Ascending aorta (tissue), 2 donors: ENCODE data around the gene TUBB4B. TPM values are rescaled to one million over a fixed set of nuclear protein-coding genes. Genes with fewer than 3 reads are reported as not detected.

Source experiments
- DNase-seq, 2 donors: peaks; one replicate each; pipeline ENCODE4 v3.0.0-alpha.2; 2019; ENCODE audit warnings: low spot score in 2 of 2
- H3K27ac ChIP-seq, 2 donors: fragments of 200-600 bp; sonication (generic); one replicate each; pipeline ENCODE4 v1.5.1; 2016 to 2017; ENCODE audit warnings: mild to moderate bottlenecking in 1 of 2
- H3K27me3 ChIP-seq: fragments of 200-600 bp; sonication (generic); one replicate; pipeline ENCODE4 v1.5.1; 2017
- H3K36me3 ChIP-seq, 2 donors: fragments of 200-600 bp; sonication (generic); one replicate each; pipeline ENCODE4 v1.5.1; 2016
- H3K4me1 ChIP-seq, 2 donors: fragments of 200-600 bp; sonication (generic); one replicate each; pipeline ENCODE4 v1.5.1; 2016 to 2017; ENCODE audit warnings: mild to moderate bottlenecking in 1 of 2
- H3K4me3 ChIP-seq, 2 donors: fragments of 200-600 bp; sonication (generic); one replicate each; pipeline ENCODE4 v1.5.1; 2016 to 2017; ENCODE audit warnings: mild to moderate bottlenecking in 1 of 2
- H3K9me3 ChIP-seq, 2 donors: fragments of 200-600 bp; sonication (generic); one replicate each; pipeline ENCODE4 v1.5.1; 2016
- intact Hi-C: fragments of 100-400 bp; cut with DNase I; formaldehyde crosslinking; loops from one replicate; pipeline ENCODE4 v1.15.1; 2023
- total RNA-seq: library from RNA; depleted of rRNA; stranded (reverse); fragments of >200 nt; gene quantifications from one replicate; pipeline ENCODE4 v1.1.0, GENCODE V29; 2016
- TF ChIP-seq, protein P1 (sequence below), 3 experiments: fragments of 200-600 bp in 2 of 3; fragments of 450-650 bp in 1 of 3; sonication (generic) in 2 of 3; IDR thresholded peaks; one replicate each; pipeline ENCODE4 v1.5.1; 2016 to 2019; ENCODE audit warnings: antibody characterized with exemption in 3 of 3, mild to moderate bottlenecking in 1 of 3, moderate library complexity in 1 of 3

Gene TUBB4B
- total RNA-seq, 1 donor from 2014 or later = 403 TPM

DNA sequence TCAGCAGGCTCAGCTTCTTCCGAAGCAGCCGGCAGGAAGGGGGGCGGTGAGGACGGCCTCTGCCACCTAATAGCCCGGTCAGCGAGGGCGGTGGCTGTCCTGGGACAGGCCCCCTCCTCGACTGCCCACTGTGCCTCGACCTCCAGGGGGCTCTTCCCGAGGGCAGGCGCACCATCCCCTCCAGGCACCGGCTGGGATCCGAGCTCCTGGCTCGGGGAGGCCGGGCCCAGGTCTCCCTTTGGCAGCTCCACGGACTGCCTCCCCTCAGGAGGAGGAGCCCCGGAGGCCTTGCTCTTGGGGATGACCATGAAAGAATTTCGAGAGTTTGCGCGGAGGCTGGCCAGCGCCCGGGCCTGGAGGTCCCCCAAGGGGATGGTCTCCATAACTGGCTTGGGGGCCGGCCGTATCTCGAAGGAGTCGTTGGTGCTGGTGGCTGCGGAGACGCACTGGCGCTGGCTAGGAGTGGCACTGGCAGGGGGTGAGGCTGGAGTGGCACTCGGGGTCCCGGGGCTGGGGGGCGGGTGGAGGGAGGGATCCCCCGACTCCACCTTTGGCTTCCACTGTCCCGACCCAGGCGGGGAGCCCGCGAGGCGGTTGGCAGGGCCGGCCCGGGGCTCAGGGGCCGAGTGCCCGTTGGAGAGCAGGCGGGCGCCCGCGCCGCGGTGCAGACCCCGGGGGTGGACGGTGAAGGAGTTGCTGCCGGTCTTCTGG is 41.5 kb upstream of the TUBB4B start:
- no peak for DNase-seq
- Histone ChIP-seq H3K27ac (no peak overlapping the region), H3K36me3 (no peaks in the 10 kb centered on the region), H3K4me3 (peak overlapping the region; percentile 53 to 73), H3K9me3 (no peaks in the 10 kb centered on the region), H3K27me3 (no peaks in the 10 kb centered on the region), H3K4me1 (peaks cover 17 to 41% of the 10 kb centered on the region in 2 donors)
- intact Hi-C loops = loop anchor here (1.0 to 2.0 kb wide), 5 partner anchors 11 to 408 kb away; partner anchors contain the start of genes ANAPC2, SSNA1 and TMEM141
- TF ChIP-seq, protein P1, sequence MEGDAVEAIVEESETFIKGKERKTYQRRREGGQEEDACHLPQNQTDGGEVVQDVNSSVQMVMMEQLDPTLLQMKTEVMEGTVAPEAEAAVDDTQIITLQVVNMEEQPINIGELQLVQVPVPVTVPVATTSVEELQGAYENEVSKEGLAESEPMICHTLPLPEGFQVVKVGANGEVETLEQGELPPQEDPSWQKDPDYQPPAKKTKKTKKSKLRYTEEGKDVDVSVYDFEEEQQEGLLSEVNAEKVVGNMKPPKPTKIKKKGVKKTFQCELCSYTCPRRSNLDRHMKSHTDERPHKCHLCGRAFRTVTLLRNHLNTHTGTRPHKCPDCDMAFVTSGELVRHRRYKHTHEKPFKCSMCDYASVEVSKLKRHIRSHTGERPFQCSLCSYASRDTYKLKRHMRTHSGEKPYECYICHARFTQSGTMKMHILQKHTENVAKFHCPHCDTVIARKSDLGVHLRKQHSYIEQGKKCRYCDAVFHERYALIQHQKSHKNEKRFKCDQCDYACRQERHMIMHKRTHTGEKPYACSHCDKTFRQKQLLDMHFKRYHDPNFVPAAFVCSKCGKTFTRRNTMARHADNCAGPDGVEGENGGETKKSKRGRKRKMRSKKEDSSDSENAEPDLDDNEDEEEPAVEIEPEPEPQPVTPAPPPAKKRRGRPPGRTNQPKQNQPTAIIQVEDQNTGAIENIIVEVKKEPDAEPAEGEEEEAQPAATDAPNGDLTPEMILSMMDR (IDR thresholded peaks at IDR 0.05) = no peak

DNA sequence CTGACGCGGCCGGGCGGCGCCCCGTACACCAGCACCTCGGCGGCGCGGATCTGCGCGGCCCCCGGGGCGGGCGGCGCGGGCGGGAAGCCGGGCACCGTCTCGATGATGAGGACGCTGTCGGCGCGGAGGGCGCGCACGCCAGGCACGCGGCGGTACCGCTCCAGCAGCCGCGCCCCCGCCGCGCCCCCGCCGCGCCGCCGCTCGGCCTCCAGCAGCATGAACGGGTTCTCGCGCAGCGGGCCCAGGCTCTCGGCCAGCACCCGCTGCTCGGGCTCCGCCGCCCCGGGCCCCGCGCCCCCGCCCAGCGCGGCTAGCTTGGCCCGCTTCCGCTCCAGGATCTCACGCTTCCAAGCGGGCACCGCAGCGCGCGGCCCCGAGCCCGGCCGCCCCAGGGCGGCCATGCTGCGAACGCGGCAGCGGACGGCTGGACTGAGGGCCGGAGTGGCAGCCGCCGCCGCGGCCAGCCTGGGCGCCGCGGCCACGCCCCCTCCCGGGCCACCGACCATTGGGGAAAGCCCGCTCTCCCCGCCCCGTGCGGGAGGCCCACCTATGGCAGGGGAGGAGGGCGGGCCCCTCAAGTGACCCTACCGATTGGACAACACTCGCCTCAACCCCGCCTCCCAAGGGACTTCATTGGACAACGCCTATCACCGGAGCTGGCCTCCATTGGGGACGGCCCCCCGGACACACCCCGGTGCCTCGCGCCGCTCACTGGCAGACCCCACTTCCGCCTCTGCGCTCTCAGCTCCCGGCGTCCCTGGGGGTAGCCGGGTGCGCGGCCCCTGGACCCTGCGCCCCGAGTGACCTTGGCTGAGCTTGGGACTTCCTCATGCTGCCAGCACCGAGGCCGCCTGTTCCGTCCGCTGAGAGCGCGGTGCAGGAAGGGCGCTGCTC is 40.5 kb upstream of the TUBB4B start, which contains the start of gene TPRN:
Gene TPRN (minus strand): TSS at position 431 of the 894 bp plus-strand sequence. CDS start 30 bp downstream, at position 401.
- intact Hi-C loops = loop anchor here (1.0 to 2.0 kb wide), 5 partner anchors 12 to 409 kb away; partner anchors contain the start of genes ANAPC2, SSNA1 and TMEM141
- DNase-seq = peak; percentile 99 to 100

DNA sequence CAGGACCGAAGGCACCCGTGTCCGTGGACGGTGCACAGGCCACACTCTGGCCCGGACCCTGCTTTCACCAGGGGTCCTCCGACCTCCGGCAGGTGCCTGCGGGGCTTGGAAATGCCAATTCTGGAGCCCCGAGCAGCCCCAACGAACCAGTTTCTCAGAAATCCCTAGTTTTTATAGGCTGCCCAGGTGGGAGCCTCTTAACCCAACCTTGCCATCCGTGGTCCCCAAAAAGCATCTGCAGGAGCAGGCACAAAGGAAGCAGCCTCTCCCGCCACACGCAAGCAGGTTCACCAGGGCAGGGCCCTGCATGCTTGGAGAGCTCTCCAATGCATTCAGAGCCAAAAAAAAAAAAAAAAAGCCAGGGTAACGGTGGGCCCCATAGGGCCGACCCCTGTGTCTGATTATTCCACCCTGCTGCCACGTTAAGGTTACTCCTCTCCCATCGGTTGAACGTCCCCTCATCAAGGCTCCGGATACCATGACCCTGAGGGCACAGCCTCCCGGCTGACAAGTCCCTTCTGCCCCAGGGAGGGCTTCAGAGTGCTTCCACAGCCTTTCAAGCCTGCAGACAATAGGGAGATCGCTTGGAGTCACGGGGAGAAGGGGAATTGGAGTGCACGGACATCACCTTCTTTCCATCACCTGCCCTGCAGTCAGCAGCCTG is 39.8 kb upstream of the TUBB4B start:
- no peak for DNase-seq
- Histone ChIP-seq H3K36me3 (no peaks in the 10 kb centered on the region), H3K27me3 (no peaks in the 10 kb centered on the region), H3K27ac (peak overlapping the region; percentile 73 to 75), H3K4me1 (peaks cover 28 to 48% of the 10 kb centered on the region in 2 donors), H3K9me3 (no peaks in the 10 kb centered on the region), H3K4me3 (peak overlapping the region; percentile 77 to 80)
- TF ChIP-seq, protein P1 (IDR thresholded peaks at IDR 0.05) = no peak
- intact Hi-C loops = loop anchor here (2.0 kb wide), 1 partner anchor 67 kb away; no protein-coding TSS in a partner anchor

More for the DNA sequence above, 40.5 kb upstream of the TUBB4B start, which contains the start of gene TPRN:
- H3K4me1 ChIP-seq = peaks cover 20 to 45% of the 10 kb centered on the region in 2 donors
- no peaks in the 10 kb centered on the region for H3K36me3 ChIP-seq
- H3K27ac ChIP-seq = peak within 1 kb of the TSS; percentile 73 to 75
- H3K9me3 ChIP-seq = no peaks in the 10 kb centered on the region
- TF ChIP-seq, protein P1 (IDR thresholded peaks at IDR 0.05) = peak in 1 of 3 experiments; percentile 29
- peak within 1 kb of the TSS; percentile 77 to 80 for H3K4me3 ChIP-seq
- no peaks in the 10 kb centered on the region for H3K27me3 ChIP-seq

DNA sequence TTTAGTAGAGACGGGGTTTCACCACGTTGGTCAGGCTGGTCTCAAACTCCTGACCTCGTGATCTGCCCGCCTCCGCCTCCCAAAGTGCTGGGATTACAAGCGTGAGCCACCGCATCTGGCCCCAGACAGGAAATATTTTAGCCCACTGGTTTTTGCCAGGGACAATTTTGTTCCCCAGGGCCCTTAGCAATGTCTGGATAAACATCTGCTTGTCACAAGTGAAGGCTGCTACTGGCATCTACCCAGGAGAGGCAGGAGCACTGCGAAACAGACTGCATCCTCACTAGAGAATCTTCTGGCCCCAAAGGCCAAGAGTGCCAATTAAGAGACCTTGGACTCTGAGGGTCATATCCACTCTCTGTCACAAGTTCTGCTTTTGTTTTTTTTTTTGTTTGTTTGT is 38.1 kb upstream of the TUBB4B start:
- TF ChIP-seq, protein P1 (IDR thresholded peaks at IDR 0.05) = no peak
- intact Hi-C loops = no loop called here
- no peaks in the 10 kb centered on the region for H3K36me3 ChIP-seq
- H3K4me1 ChIP-seq = peaks cover 30 to 52% of the 10 kb centered on the region in 2 donors
- H3K4me3 ChIP-seq = no peak overlapping the region
- no peak overlapping the region for H3K27ac ChIP-seq
- DNase-seq = no peak
- no peaks in the 10 kb centered on the region for H3K9me3 ChIP-seq
- no peaks in the 10 kb centered on the region for H3K27me3 ChIP-seq

DNA sequence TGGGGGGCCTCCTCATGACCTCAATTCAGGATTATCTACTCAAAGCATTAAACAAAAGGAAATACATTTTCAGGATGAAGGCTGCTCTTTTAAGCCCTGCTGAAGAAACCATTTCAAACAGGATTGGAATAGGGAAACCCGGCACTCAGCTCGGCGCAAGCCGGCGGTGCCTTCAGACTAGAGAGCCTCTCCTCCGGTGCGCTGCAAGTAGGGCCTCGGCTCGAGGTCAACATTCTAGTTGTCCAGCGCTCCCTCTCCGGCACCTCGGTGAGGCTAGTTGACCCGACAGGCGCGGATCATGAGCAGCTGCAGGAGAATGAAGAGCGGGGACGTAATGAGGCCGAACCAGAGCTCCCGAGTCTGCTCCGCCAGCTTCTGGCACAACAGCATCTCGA is 36.4 kb upstream of the TUBB4B start:
- no peaks in the 10 kb centered on the region for H3K36me3 ChIP-seq
- DNase-seq = no peak
- H3K4me3 ChIP-seq = peak overlapping the region; percentile 80 to 100
- H3K27me3 ChIP-seq = no peaks in the 10 kb centered on the region
- TF ChIP-seq, protein P1 (IDR thresholded peaks at IDR 0.05) = no peak
- H3K27ac ChIP-seq = peak overlapping the region; percentile 77 to 83
- H3K4me1 ChIP-seq = peaks cover 27 to 37% of the 10 kb centered on the region in 2 donors
- intact Hi-C loops = loop anchor here (1.0 kb wide), 2 partner anchors 16 to 37 kb away; partner anchors contain the start of genes ANAPC2, SSNA1 and TUBB4B
- H3K9me3 ChIP-seq = no peaks in the 10 kb centered on the region
